Adrenal gland (tissue), 5 donors: Measurements from ENCODE around the gene ANKRD55.
"Not testable (repeated sequence)": the region's sequence is repeated elsewhere in the genome, so short reads cannot be mapped to it uniquely, and the experiment has no call there.

Source experiments
- POLR2A ChIP-seq, 2 donors: fragments of 450-650 bp; IDR thresholded peaks; one replicate each; pipeline ENCODE4 v1.6.1; 2017; ENCODE audit warnings: antibody characterized with exemption in 2 of 2, mild to moderate bottlenecking in 2 of 2, moderate library complexity in 1 of 2
- TF ChIP-seq, protein P1 (sequence below), 6 experiments: fragments of 450-650 bp in 4 of 6; fragments of 200-600 bp in 2 of 6; sonication (generic) in 1 of 6; IDR thresholded peaks; 1 replicate in 5 of 6; 2 replicates in 1 of 6; pipeline versions ENCODE4 v1.5.1 to v1.8.0; 2016 to 2021; ENCODE audit warnings: antibody characterized with exemption in 6 of 6, mild to moderate bottlenecking in 2 of 6, moderate library complexity in 1 of 6
- donor health status: DM: no; HTN: no; CAD: no.

- TF ChIP-seq, protein P1, sequence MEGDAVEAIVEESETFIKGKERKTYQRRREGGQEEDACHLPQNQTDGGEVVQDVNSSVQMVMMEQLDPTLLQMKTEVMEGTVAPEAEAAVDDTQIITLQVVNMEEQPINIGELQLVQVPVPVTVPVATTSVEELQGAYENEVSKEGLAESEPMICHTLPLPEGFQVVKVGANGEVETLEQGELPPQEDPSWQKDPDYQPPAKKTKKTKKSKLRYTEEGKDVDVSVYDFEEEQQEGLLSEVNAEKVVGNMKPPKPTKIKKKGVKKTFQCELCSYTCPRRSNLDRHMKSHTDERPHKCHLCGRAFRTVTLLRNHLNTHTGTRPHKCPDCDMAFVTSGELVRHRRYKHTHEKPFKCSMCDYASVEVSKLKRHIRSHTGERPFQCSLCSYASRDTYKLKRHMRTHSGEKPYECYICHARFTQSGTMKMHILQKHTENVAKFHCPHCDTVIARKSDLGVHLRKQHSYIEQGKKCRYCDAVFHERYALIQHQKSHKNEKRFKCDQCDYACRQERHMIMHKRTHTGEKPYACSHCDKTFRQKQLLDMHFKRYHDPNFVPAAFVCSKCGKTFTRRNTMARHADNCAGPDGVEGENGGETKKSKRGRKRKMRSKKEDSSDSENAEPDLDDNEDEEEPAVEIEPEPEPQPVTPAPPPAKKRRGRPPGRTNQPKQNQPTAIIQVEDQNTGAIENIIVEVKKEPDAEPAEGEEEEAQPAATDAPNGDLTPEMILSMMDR (IDR thresholded peaks at IDR 0.05), result not testable (repeated sequence)
- not testable (repeated sequence) for TF ChIP-seq POLR2A (IDR thresholded peaks at IDR 0.05)
Observed at GRCh38 chr5:56242271-56242670, 9.1 kb upstream of the ANKRD55 start.
